LNCaP clone FGC (cell line): ENCODE measurements around the gene CHRNE.
A peak's percentile ranks its signal among the peaks of the same experiment; 100 is the strongest.
"Not testable (repeated sequence)": the region's sequence is repeated elsewhere in the genome, so short reads cannot be mapped to it uniquely, and the experiment has no call there.

Source experiments
- DNase-seq: peaks from one replicate; pipeline ENCODE4 v3.0.0-alpha.2; 2011; ENCODE audit warnings: low read depth
- H3K4me3 ChIP-seq: 2 replicates; pipeline ENCODE4 v1.5.1; 2011; ENCODE audit warnings: mild to moderate bottlenecking, low read depth, low read length, control low read depth
- CTCF ChIP-seq: IDR thresholded peaks from 2 replicates; pipeline ENCODE4 v1.5.1; 2012; ENCODE audit warnings: mild to moderate bottlenecking; ENCODE audit not compliant: control insufficient read depth, insufficient read depth; ENCODE audit errors: extremely low read depth

The CHRNE gene

GRCh38 chr17:4934173-4934979 lies 31.5 kb upstream of the CHRNE start:
- DNase-seq = no peak
- TF ChIP-seq CTCF = 0 out of 2 replicates have a peak, but pooled peaks have one; percentile 28
- no peak overlapping the region for H3K4me3 ChIP-seq

GRCh38 chr17:4933646-4934045 lies 30.7 kb upstream of the CHRNE start:
- no peak for DNase-seq
- no peak overlapping the region for H3K4me3 ChIP-seq
- TF ChIP-seq CTCF = no peak

DNA sequence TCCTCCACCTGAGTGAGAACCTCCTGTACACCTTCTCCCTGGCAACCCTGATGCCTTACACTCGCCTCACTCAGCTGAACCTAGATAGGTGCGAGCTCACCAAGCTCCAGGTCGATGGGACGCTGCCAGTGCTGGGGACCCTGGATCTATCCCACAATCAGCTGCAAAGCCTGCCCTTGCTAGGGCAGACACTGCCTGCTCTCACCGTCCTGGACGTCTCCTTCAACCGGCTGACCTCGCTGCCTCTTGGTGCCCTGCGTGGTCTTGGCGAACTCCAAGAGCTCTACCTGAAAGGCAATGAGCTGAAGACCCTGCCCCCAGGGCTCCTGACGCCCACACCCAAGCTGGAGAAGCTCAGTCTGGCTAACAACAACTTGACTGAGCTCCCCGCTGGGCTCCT lies 29.9 kb upstream of the CHRNE start:
- no peak for DNase-seq
- no peak for TF ChIP-seq CTCF
- no peak overlapping the region for H3K4me3 ChIP-seq

- no peak for DNase-seq
- no peak within 1 kb of the TSS for H3K4me3 ChIP-seq
- TF ChIP-seq CTCF = no peak
Measured at GRCh38 chr17:4931963-4932362, 29.1 kb upstream of the CHRNE start, which contains the start of gene GP1BA. TSS of gene GP1BA (plus strand) at chr17:4932277. CDS start at chr17:4932605, 328 bp downstream.

DNA sequence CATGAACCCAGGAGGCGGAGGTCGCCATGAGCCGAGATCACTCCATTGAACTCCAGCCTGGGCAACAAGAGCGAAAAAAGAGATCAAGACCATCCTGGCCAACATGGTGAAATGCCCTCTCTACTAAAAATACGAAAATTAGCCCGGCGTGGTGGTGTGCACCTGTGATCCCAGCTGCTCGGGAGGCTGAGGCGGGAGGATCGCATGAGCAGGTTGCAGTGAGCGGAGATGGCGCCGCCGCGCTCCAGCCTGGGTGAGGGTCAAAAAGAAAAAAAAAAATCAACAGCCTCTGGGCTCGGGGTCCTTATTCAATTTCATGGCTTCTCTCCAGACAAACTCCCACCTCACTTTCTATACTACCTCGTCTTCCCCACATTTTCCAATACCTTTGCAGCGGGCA lies 26.0 kb upstream of the CHRNE start:
- no peak for TF ChIP-seq CTCF
- H3K4me3 ChIP-seq = no peak overlapping the region
- DNase-seq = no peak

- DNase-seq, H3K4me3 ChIP-seq: not testable (repeated sequence)
Measured at GRCh38 chr17:4926577-4927335, 23.9 kb upstream of the CHRNE start.

GRCh38 chr17:4921320-4921719 lies 18.4 kb upstream of the CHRNE start:
- no peak for DNase-seq
- no peak for TF ChIP-seq CTCF

More at GRCh38 chr17:4921320-4921719, 18.4 kb upstream of the CHRNE start:
- no peak overlapping the region for H3K4me3 ChIP-seq
